ENCODE data around the gene SLC22A1.
"Not testable (repeated sequence)": the region's sequence is repeated elsewhere in the genome, so short reads cannot be mapped to it uniquely, and the experiment has no call there.

The SLC22A1 gene

DNA sequence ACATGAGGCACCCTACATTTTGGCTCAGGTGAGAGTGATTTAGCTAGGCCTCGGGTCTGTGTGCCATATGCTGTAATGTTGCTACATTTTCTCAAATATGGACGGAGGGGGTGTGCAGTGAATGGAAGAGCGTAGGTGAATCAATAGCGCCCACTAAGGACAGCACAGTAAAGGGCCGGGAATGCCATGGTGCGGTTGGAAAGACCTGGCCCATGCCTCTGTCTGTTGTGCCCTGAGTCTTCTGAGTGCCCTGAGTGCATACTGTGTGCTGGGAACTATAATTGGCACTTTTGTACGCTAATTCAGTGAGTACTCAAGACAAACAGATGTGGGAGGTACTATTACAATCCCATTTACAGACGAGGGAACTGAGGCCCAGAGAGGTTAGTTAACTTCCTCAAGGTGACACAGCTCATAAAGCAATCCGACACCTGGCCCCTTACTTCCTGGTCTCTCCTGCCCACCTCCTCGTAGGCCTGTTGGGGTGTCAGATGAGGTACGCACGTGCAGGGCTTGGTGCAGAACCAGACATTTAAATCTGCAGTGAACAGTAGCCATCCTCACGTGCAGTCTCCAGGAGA is 17.3 kb downstream of the SLC22A1 start:
- TF ChIP-seq, protein P1, sequence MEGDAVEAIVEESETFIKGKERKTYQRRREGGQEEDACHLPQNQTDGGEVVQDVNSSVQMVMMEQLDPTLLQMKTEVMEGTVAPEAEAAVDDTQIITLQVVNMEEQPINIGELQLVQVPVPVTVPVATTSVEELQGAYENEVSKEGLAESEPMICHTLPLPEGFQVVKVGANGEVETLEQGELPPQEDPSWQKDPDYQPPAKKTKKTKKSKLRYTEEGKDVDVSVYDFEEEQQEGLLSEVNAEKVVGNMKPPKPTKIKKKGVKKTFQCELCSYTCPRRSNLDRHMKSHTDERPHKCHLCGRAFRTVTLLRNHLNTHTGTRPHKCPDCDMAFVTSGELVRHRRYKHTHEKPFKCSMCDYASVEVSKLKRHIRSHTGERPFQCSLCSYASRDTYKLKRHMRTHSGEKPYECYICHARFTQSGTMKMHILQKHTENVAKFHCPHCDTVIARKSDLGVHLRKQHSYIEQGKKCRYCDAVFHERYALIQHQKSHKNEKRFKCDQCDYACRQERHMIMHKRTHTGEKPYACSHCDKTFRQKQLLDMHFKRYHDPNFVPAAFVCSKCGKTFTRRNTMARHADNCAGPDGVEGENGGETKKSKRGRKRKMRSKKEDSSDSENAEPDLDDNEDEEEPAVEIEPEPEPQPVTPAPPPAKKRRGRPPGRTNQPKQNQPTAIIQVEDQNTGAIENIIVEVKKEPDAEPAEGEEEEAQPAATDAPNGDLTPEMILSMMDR (IDR thresholded peaks at IDR 0.05; ENCODE audit: low read depth, low read length) = no peak
- TF ChIP-seq EZH2phosphoT487 (IDR thresholded peaks at IDR 0.05; ENCODE audit: low read depth) = no peak
- Histone ChIP-seq H3K9ac (ENCODE audit: low read length) (no peak overlapping the region), H3K79me2 (ENCODE audit: low read length) (no peaks in the 10 kb centered on the region), H3K27ac (ENCODE audit: low read length) (no peak overlapping the region), H3K36me3 (replicated peaks; ENCODE audit: low read depth, low read length) (no peaks in the 10 kb centered on the region), H3K4me1 (ENCODE audit: low read length) (peaks cover 14% of the 10 kb centered on the region), H3K4me3 (ENCODE audit: low read length) (no peak overlapping the region), H3K4me2 (ENCODE audit: low read length) (no peak overlapping the region), H2AFZ (ENCODE audit: low read depth, low read length) (no peak overlapping the region), H3K9me3 (ENCODE audit: insufficient read depth, low read length) (no peaks in the 10 kb centered on the region), H3K27me3 (ENCODE audit: low read depth, low read length) (no peaks in the 10 kb centered on the region), H4K20me1 (ENCODE audit: insufficient read depth, low read length) (no peaks in the 10 kb centered on the region)

DNA sequence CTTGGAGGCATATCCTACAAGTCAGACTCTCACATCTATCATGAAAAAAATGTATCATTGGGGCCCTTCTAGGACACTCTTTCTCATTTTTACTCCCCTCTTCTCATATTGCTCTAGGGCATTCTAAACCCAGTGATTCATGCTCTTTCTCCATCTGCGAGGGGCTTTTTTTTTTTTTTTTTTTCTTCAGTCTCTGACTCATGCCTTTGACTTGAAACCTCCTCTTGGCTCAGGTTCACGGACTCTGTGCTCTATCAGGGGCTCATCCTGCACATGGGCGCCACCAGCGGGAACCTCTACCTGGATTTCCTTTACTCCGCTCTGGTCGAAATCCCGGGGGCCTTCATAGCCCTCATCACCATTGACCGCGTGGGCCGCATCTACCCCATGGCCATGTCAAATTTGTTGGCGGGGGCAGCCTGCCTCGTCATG is 17.8 kb downstream of the SLC22A1 start:
- H3K27ac ChIP-seq (ENCODE audit: low read length) = no peak overlapping the region
- H3K4me2 ChIP-seq (ENCODE audit: low read length) = no peak overlapping the region
- H2AFZ ChIP-seq (ENCODE audit: low read depth, low read length) = no peak overlapping the region
- H3K27me3 ChIP-seq (ENCODE audit: low read depth, low read length) = no peaks in the 10 kb centered on the region
- no peak overlapping the region for H3K9ac ChIP-seq (ENCODE audit: low read length)
- no peaks in the 10 kb centered on the region for H4K20me1 ChIP-seq (ENCODE audit: insufficient read depth, low read length)
- TF ChIP-seq, protein P1 (IDR thresholded peaks at IDR 0.05; ENCODE audit: low read depth, low read length) = no peak
- no peak for TF ChIP-seq EZH2phosphoT487 (IDR thresholded peaks at IDR 0.05; ENCODE audit: low read depth)
- peaks cover 13% of the 10 kb centered on the region for H3K4me1 ChIP-seq (ENCODE audit: low read length)
- H3K9me3 ChIP-seq (ENCODE audit: insufficient read depth, low read length) = no peaks in the 10 kb centered on the region
- no peaks in the 10 kb centered on the region for H3K36me3 ChIP-seq (replicated peaks; ENCODE audit: low read depth, low read length)
- no peak overlapping the region for H3K4me3 ChIP-seq (ENCODE audit: low read length)
- H3K79me2 ChIP-seq (ENCODE audit: low read length) = no peaks in the 10 kb centered on the region

DNA sequence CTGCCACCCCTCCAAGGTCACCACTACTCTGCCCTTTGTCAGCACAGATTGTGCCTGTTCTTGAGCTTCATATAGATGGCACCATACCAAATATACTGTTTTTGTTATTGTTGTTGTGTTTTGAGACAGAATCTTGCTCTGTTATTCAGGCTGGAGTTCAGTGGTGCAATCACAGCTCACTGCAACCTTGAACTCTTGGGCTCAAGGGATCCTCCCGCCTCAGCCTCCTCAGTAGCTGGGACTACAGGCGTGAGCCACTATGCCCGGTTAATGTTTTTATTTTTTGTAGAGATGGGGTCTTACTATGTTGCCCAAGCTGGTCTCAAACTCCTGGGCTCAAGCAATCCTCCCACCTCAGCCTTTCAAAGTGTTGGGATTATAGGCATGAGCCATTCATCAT is 18.9 kb downstream of the SLC22A1 start:
- H3K4me1 ChIP-seq (ENCODE audit: low read length); H3K27ac ChIP-seq (ENCODE audit: low read length): not testable (repeated sequence)

DNA sequence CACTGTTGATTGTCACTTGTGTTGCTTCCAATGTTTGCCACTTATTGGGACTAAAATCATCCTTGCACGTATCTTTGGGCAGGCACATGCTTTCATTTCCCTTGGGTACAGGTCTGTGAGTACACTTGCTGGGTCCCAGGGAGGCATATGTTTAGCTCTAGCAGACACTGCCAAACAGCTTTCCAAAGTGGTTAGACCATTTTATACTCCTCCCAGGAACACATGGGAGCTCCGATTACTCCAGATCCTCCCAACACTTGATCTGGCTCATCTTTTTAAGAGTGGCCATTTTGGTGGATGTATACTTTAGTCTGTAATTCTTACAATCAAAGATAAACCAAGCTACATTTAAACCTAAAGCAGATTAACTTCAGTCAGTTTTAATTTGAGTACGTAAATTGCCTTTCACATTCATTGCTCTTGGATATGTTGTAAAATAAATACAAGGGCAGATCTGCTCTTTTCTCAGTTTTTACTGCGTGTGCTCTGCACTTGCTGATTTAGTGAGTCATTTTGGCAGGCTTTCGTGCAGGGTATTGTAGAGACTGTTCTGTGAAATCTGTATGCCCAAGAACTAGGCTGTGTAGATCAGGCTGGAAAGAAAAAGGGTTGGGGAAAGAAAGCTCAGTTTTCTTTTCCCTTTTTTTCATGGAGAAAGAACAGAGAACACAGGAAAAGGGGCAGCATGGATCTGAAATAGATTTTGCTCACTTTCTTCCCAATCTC is 19.5 kb downstream of the SLC22A1 start:
- Histone ChIP-seq H3K79me2 (ENCODE audit: low read length) (no peaks in the 10 kb centered on the region), H4K20me1 (ENCODE audit: insufficient read depth, low read length) (no peaks in the 10 kb centered on the region), H3K4me3 (ENCODE audit: low read length) (no peak overlapping the region), H3K9ac (ENCODE audit: low read length) (no peak overlapping the region), H2AFZ (ENCODE audit: low read depth, low read length) (no peak overlapping the region), H3K4me1 (ENCODE audit: low read length) (peaks cover 3% of the 10 kb centered on the region), H3K27me3 (ENCODE audit: low read depth, low read length) (no peaks in the 10 kb centered on the region), H3K9me3 (ENCODE audit: insufficient read depth, low read length) (no peaks in the 10 kb centered on the region), H3K36me3 (replicated peaks; ENCODE audit: low read depth, low read length) (no peaks in the 10 kb centered on the region), H3K27ac (ENCODE audit: low read length) (no peak overlapping the region), H3K4me2 (ENCODE audit: low read length) (no peak overlapping the region)
- TF ChIP-seq EZH2phosphoT487 (IDR thresholded peaks at IDR 0.05; ENCODE audit: low read depth) = no peak
- TF ChIP-seq, protein P1 (IDR thresholded peaks at IDR 0.05; ENCODE audit: low read depth, low read length) = no peak

More for the DNA sequence above, 18.9 kb downstream of the SLC22A1 start:
- not testable (repeated sequence) for H3K36me3 ChIP-seq (replicated peaks; ENCODE audit: low read depth, low read length); H4K20me1 ChIP-seq (ENCODE audit: insufficient read depth, low read length); H3K27me3 ChIP-seq (ENCODE audit: low read depth, low read length); H2AFZ ChIP-seq (ENCODE audit: low read depth, low read length); H3K4me2 ChIP-seq (ENCODE audit: low read length); H3K9ac ChIP-seq (ENCODE audit: low read length); H3K9me3 ChIP-seq (ENCODE audit: insufficient read depth, low read length); H3K79me2 ChIP-seq (ENCODE audit: low read length); H3K4me3 ChIP-seq (ENCODE audit: low read length)
